Lung microvascular endothelial cell (primary cell): ENCODE data around the gene LRWD1. TPM values are rescaled to one million over a fixed set of nuclear protein-coding genes. Genes with fewer than 3 reads are reported as not detected.
"Not testable (repeated sequence)": the region's sequence is repeated elsewhere in the genome, so short reads cannot be mapped to it uniquely, and the experiment has no call there.

Experiments used
- DNase-seq, 2 donors: peaks; one replicate each; pipeline versions ENCODE4 v3.0.0 to v3.0.0-alpha.2; 2010; ENCODE audit warnings: low read depth in 2 of 2
- total RNA-seq: library from RNA; depleted of rRNA; stranded (reverse); fragments of >200 nt; gene quantifications from 2 replicates; pipeline ENCODE4 v1.2.1, GENCODE V29; 2014

The LRWD1 gene
- total RNA-seq, 1 donor from 2014 or later, result 17.7 TPM

DNA sequence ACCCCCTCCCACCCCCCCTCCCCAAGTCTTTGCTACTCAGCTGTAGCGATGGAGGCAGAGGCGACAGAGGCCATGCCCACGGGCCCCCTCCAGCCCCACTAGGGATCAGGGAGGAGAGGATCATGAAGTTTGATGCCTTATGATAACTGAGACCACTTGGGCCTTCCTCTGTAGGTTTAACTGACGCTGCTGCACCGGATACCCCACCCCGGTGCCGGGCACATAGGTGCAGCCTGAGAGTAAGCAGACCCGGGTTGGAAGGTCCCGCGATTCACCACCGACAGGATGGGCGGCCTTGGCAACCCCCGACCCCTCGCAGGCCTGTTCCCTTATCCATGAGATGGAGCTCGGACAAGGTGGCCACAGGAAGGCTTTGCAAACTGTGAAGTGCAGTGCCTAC is 29.2 kb downstream of the LRWD1 start:
- DNase-seq, result not testable (repeated sequence)

DNA sequence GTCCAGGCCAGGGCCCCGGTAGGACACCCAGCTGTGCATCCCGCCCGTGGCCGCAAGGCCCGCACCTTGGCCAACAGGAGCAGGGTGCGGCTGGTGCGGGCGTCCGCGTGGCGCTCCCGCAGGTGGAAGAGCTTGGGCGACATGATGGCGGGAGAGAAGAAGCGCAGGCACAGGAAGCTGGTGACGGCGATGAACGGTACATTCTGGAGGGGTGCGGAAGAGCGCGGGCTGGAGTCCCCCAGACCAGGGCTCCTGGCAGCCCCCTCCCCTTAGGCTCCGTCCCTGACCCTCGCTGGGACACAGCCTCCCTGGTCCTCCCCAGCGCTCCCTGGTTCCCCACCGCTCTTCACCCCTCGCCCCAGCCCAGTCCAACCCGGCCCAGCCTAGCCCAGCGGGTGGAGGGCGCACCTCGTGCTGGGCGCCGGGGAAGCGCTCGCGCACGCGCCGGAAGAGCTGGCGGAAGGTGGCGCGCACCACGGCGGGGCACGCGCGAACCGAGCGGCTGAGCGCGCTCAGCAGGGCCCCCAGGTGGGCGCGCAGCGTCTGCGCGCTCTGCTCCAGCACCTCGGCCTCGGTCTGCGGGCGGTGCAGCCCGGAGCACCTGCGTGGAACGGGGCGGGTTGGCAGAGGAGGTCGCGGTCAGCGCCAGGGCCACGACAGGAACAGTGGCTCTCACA is 29.8 kb downstream of the LRWD1 start:
- DNase-seq, result not testable (repeated sequence)

DNA sequence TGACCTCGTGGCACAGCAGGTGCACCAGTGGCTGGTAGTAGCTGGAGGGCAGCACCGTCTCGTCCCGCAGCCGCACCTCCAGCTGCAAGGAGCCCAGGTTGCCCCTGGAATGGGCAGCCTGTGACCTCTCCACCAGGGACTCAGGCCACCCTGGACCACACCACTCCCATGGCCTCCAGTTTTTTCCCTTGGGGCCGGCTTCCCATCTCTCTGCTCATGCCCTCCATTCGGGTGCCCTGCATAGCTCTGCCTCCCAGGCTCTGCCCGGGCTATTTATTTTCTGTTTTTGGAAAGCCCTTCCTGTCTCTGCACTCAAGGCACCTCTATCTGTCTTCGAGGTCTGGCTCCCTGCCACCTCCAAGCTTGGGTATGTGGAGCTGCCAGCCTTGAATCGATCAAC is 32.1 kb downstream of the LRWD1 start:
- DNase-seq, result peak in 1 of 2 donors; percentile 0

DNA sequence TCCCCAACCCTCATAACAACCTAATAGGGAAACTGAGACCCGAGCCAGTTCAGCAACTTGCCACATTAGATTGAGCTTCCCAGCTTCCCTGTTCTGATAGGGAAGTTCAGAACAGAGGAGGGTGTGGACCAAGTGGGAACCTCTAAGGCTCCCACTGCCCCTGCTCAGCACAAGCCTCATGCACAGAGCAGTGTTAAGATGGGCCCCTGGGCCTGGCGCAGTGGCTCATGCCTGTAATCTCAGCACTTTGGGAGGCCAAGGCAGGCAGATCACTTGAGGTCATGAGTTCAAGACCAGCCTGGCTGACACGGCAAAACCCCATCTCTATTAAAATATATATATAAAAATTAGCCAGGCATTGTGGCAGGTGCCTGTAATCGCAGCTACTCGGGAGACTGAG is 32.5 kb downstream of the LRWD1 start:
- DNase-seq, result not testable (repeated sequence)

DNA sequence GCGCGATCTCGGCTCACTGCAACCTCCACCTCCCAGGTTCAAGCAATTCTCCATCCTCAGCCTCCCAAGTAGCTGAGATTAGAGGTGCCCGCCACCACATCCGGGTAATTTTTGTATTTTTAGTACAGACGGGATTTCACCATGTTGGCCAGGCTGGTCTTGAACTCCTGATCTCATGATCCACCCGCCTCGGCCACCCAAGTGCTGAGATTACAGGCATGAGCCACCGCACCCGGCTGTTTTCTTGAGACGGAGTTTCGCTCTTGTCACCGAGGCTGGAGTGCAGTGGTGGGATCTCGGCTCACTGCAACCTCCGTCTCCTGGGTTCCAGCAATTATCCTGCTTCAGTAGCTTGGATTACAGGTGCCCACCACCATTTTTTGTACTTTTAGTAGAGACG is 33.5 kb downstream of the LRWD1 start:
- DNase-seq, result not testable (repeated sequence)

DNA sequence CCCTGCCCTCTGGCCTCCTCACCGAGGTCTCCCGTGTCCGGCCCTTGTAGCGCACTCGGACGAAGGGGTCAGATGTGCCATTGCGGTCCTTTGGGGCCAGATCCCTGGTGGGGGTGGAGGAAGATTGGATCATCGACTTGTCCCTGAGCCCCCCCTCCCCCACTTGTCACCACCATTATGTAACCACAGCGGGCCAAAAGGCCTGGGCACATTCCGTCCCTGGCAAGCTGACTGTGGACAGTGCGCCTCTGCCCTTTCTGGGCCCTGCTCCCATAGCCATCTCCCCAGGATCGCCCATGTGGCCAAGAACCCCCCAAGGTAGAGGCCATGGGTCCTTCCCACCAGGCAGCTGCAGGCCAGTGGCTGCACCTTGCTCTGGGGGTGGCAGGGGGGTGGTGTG is 38.4 kb downstream of the LRWD1 start:
- not testable (repeated sequence) for DNase-seq

DNA sequence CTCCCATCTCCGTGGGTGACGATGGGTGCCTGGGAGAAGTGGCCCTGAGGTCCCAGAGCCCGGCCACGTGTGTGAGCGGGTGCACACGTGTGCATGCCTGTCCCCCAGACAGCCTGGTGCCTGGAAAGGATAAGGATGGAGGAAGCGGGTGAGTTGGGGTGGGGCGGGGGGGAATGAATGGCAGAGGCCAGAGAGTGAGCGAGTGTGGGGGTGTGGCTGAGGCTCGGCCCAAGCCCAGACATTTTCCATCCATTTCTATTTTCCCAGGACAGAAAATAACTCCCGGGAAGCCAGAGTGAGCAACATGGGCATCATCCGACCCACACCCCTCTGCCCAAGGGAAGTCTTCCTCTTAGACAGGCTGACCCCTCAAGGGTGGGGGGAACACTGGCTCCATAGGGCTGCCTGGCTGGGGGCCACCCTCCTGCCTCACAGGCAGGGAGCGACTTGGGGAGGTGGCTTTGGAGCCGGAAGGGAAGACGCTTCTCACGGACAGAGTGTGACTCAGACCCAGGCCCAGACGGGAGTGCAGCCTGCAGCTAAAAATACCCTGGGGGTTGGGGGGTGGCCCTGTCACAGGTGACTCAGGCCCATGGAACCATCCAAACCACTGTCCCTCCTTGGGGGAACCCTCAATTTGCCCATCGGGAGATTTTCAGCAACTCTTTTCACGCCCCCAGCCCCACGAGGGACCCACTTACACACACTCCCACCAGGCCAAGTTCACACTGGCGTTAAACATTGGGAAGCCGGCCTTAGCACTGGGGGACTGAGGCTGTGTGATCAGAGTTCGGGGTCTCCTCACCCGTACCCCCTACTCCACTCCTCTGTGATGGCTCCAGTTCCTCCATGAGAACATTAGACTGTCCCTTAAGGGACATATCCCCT is 40.8 kb downstream of the LRWD1 start:
- DNase-seq, result not testable (repeated sequence)

DNA sequence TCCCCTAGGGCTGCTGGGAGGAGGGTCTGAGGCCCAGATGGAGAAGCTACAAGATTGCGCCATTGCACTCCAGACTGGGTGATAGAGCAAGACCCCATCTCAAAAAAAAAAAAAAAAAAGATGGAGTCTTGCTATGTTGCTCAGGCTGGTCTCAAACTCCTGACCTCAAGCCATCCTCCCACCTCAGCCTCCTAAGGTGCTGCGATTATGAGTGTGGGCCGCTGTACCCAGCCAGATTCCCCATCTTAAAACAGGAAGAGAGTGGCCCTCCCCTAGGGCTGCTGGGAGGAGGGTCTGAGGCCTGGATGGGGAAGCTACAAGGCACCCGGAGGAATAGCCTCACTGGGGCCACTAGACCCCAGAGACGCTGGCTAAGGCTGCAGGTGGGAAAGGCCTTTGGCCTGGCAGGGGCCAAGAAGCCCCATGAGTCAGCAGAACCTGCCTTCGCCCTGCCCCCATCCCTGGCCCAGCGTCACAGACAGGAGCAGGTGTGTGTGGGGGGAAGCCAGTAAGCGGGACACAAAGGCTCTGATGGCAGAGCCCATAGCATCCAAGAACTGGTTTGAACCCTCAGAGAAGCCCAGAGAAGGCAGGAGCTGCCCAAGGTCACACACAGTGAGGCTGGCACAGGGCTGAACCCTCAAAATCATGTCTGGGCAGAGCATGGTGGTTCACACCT is 42.8 kb downstream of the LRWD1 start:
- not testable (repeated sequence) for DNase-seq

DNA sequence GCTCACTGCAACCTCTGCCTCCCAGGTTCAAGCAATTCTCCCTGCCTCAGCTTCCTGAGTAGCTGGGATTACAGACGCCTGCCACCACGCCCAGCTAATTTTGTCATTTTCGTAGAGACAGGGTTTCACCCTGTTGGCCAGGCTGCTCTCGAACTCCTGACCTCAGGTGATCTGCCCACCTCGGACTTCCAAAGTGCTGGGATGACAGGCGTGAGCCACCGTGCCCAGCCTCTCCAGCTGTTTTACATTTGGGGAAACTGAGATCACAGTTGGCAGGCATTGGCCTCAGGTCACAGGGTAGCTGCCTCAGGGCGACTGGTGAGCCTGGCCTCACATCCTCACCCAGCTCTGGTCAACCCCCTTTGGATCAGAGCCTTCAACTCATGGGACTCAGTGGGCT is 45.8 kb downstream of the LRWD1 start:
- not testable (repeated sequence) for DNase-seq

DNA sequence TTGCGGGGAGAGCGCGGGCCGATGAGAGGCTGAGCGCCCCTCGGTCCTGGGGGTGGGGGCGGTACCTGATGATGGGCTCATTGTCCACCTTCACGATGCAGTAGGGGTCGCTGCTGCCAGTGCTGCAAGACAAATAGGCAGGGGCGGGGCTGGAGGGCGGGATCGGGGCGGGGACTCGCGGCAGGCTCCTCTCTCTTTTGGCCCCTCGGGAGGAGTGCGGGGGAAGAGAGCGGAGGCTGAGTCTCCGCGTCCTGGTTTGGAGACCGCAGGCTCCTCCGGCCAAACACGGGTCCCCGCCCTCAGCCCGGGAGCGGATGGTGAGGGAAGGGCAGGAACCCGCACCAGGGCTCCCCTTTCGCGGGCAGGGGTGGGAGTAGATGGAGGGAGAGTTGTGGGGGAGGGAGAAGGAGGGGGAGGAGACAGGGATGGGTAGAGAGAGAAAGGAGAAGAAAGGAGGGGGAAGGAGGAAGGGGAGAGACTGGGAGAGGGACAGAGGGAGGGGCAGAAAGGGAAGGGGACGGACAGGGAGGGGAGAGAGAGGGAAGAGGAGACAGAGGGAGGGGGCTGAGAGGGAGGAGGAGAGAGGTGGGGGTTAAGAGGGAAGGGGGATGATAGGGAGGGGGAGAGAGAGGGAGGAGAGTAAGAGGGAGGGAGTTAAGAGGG is 47.2 kb downstream of the LRWD1 start:
- not testable (repeated sequence) for DNase-seq

DNA sequence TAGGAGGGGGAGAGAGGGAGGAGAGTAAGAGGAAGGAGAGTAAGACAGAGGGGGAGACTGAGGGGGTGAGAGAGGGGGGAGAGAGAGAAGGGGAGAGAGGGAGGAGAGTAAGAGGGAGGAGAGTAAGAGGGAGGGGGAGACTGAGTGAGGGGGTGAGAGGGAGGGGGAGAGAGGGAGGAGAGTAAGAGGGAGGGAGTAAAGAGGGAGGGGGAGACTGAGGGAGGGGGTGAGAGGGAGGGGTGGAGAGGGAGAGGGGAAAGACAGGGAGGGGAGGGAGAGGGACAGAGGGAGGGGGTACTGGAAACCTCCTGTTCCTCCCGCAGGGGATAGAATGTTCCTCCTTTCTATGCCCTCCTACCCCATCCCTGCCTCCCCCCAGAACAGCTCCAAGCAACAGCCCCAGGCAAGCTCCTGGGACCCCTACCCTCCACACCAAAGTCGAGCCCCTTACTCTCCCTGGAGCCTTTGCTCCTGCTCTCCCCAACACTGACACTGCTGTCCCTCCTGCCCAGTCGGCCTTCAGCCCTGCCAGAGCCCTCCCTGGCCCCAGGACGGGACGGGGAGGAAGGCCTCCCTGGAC is 47.9 kb downstream of the LRWD1 start:
- DNase-seq, result peak; percentile 59 to 69

DNA sequence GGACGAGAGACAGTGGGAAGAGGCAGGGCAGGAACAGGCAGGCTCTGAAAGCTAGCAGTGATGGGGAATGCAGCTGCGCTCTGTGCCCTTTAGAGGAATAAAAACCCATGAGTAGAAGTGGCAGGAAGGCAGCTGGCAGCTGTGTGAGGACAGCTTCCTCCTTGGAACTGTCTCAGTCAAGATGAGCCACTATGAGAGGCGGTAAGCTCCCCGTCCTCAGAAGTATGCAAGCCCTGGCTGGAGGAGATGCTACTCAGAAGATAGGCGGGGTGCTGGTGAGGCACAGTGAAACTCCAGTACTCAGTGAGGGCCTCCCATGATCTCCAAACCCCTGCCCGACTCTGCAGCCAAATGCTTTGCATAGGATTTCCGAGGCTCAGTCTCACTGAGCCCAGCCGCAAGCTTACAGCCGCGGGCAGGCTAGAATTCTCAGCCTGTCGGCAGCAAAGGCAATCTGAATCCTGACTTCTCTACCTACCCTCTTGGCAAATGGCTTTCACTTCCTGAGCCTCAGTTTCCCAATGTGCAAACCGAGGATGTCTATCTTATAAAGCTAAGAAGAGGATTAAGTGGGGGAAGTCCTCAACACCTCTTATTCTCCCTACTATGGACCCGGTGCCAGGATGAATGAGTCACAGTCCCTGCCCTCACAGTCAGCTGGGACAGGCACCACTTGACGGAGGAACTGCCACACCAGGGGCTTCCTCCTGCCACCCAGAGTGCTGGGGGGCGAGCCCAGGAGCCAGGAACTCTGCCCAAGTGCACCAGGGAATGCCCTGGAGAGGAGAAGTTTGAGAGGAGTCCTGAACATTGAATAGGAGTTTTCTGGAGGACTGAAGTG is 50.3 kb downstream of the LRWD1 start:
- DNase-seq, result not testable (repeated sequence)

DNA sequence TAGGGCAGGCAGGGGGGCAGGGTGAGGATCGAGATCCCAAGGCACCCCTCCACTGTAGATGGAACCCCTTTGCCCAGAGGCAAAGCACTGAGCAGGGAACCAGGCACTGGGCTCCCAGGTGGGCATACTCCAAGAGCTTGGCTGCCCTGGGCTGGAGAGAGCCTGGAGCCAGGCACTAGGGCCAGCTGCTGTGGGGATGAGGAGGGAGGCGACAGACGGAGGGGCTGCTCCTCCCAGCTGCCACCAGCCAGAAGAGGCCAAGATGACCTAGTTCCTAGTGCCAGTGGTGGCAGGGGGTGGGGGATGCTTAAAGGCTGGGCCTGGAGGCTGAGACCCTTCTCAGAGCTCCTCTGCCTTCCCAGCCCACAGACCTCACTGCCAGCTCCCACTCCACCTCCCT is 51.1 kb downstream of the LRWD1 start:
- not testable (repeated sequence) for DNase-seq

DNA sequence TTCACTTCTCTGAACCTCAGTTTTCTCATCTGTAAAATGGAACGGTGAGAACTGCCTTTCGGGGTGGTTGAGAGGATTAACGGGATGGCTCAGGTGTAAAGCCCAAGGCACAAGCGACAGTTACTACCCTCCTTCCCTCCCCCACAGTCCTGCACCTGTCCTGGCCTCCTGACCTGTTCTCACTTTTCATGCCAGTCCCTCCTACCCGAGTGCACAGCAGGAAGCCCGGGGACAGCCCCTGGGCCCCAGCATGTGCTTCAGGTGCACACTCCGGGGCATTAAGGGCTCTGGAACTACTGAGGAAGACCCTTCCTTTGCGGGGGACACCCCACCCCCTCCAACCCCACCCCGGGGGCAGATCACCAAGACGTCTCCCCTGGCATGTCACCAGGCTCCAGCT is 52.2 kb downstream of the LRWD1 start:
- DNase-seq, result not testable (repeated sequence)

DNA sequence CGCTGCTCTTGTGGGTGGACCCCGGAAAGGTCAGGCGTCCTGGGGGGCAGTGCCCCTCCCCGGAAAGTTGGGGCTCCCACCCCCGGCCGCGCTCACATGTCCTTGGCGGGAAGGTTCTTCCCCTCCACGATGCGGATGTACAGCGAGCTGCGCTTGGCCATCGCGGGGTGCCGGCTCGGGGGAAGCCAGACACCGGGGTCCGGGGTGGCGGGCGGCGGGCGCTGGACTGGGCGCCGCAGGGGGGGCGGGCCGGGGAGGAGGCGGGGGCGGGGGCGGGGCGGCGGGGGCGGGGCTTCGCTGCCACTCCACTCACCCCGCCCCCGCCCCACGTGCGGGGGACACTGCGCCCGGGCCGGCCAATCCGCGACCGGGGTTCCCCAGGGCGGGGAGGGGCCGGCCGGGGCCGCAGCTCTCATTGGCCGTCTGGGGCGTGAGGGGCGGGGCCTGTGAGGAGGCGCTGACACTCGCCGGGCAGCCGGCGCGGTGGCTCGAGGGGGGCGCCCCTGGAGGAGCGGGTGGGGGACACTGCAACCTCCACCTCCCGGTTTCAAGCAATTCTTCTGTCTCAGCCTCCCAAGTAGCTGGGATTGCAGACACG is 52.9 kb downstream of the LRWD1 start, which contains the start of gene RASA4B:
Gene RASA4B (minus strand): TSS at position 228 of the 598 bp plus-strand sequence. CDS start 67 bp downstream, at position 161.
- peak; percentile 3 to 10 for DNase-seq

DNA sequence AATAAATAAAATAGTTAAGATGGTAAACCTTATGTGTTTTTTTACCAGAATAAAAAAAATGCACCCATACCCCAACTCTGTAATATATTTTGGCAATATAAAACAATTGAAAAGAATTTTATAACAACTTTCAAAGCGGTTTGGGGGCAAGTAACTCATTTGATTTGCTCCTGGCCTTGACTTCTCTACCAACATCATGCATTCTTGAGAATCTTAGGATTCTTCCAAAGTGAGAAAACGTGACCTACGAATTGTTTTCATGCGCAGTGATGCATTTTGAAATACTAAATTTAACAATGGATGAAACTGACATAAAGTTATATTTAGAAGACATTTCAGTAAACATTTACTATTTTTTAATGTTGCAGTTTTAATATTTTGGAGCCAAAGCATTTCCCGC is 56.0 kb downstream of the LRWD1 start:
- not testable (repeated sequence) for DNase-seq
